Stimulated activated CD4-positive, alpha-beta T cell treated with anti-CD3 and anti-CD28 coated beads, Interleukin-2, amount 100 ng/mL, for 4 hours (primary cell): Measurements from ENCODE around the gene HEXIM1.
"Not testable (repeated sequence)": the region's sequence is repeated elsewhere in the genome, so short reads cannot be mapped to it uniquely, and the experiment has no call there.

Experiments
- DNase-seq: peaks from one replicate; pipeline ENCODE4 v3.0.0-alpha.2; 2020; ENCODE audit warnings: low read depth

HEXIM1 gene

GRCh38 chr17:45114117-45114932 lies 34.0 kb upstream of the HEXIM1 start:
- no peak for DNase-seq

GRCh38 chr17:45115015-45115625 lies 33.2 kb upstream of the HEXIM1 start:
- no peak for DNase-seq

GRCh38 chr17:45115871-45116270 lies 32.4 kb upstream of the HEXIM1 start:
- DNase-seq = no peak

- no peak for DNase-seq
Observed at GRCh38 chr17:45116434-45117016, 31.8 kb upstream of the HEXIM1 start.

- DNase-seq = no peak
Observed at GRCh38 chr17:45117334-45117733, 30.9 kb upstream of the HEXIM1 start.

GRCh38 chr17:45117848-45118646 lies 30.2 kb upstream of the HEXIM1 start:
- no peak for DNase-seq

GRCh38 chr17:45118691-45119090 lies 29.6 kb upstream of the HEXIM1 start:
- no peak for DNase-seq

GRCh38 chr17:45119964-45120363 lies 28.3 kb upstream of the HEXIM1 start:
- no peak for DNase-seq

- DNase-seq = no peak
Observed at GRCh38 chr17:45120558-45120957, 27.7 kb upstream of the HEXIM1 start.

GRCh38 chr17:45121055-45121454 lies 27.2 kb upstream of the HEXIM1 start:
- DNase-seq = no peak

- no peak for DNase-seq
Observed at GRCh38 chr17:45123076-45123770, 25.1 kb upstream of the HEXIM1 start.

- no peak for DNase-seq
Observed at GRCh38 chr17:45123930-45124796, 24.1 kb upstream of the HEXIM1 start.

- not testable (repeated sequence) for DNase-seq
Observed at GRCh38 chr17:45124797-45125122, 23.5 kb upstream of the HEXIM1 start.

GRCh38 chr17:45125509-45125908 lies 22.8 kb upstream of the HEXIM1 start:
- DNase-seq = no peak

GRCh38 chr17:45127207-45127547 lies 21.1 kb upstream of the HEXIM1 start:
- DNase-seq = no peak

GRCh38 chr17:45127548-45128300 lies 20.6 kb upstream of the HEXIM1 start:
- no peak for DNase-seq

- no peak for DNase-seq
Observed at GRCh38 chr17:45128331-45128730, 19.9 kb upstream of the HEXIM1 start.

GRCh38 chr17:45128989-45129388 lies 19.3 kb upstream of the HEXIM1 start:
- DNase-seq = no peak

GRCh38 chr17:45129426-45129939 lies 18.8 kb upstream of the HEXIM1 start:
- no peak for DNase-seq
